Measurements from ENCODE around the gene LEMD2.

LEMD2 gene

DNA sequence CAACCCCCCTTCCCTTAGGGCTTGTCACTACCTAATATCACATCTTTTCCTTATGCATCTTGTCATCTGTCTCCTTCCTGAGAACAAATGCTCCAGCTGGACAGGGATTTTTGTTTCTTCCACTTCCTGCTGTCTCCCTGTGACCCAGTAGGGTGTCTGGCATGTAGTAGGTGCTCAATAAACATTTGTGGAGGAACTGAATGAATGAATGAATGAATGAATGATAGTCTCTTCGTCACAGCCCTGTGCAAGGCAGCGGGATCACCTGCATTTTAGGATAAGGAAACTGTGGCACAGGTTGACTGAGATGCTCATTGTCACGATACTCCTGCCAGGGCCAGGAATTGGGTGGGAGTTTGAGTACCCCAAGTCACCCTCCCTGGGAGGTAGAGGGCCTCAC, 14.2 kb downstream of the LEMD2 start:
- DNase-seq (ENCODE audit: low read depth), result no peak

DNA sequence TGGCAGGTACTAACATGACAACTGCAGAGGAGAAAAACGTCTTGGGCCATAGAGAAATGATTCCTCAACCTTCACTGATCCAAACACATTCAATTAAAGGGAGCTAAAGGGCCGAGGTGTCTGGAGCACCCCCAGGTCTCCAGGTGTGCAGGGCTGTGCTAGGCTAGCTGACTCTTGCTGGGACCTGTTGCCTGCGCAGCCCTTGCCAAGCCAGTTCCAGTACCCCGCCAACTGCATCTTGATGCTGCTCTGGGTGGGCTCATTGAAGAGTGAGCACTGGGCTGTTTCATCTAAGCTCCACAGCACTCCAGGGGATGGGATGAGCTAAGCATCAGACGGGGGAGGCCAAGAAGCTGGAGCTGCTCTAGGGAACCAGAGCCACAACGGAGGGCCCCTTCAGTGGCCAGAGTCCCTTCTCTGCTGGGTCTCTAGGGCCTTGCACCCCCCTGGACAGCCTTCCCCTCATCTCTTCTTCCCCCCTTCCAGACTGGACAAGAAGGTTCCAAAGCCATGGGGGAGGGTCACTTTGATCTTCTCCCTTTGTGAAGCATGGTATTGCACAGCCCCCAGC, 15.9 kb downstream of the LEMD2 start:
- DNase-seq (ENCODE audit: low read depth), result no peak

DNA sequence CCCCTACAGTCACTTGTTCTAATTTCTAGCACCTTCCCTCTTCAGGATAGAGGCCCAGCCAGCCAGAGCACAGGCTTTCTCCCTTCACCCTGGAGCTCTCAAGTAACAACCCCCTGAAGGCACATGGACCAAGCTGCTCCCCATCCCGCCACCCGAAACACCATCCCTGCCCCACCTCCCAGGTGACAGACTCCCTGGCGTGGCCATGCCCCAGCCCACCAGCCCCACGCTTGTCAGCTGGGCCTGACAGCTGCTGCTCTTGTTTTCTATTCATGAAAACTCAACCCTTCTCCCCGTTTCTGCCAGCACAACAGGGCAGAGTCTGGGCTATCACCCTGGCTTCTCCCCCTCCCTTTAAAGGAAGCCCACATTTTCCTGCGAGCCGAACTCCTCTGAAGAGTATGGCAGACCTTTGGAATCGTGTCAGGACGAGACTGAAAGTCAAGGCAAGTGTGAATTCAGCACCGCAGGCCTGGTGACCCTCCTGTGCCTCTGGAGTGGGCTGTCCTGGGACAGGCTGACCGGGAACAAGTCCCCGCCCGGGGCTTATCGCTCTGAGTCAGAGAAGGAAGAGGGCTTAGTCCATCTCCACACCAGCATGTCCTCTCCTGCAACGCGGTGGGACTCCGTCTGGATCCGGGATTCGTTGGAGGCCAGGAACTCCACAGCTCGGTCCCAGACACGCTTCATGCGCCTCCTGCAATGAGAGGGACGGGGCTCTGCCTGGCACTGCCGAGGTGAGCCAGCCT, 16.7 kb downstream of the LEMD2 start:
- no peak for DNase-seq (ENCODE audit: low read depth)

DNA sequence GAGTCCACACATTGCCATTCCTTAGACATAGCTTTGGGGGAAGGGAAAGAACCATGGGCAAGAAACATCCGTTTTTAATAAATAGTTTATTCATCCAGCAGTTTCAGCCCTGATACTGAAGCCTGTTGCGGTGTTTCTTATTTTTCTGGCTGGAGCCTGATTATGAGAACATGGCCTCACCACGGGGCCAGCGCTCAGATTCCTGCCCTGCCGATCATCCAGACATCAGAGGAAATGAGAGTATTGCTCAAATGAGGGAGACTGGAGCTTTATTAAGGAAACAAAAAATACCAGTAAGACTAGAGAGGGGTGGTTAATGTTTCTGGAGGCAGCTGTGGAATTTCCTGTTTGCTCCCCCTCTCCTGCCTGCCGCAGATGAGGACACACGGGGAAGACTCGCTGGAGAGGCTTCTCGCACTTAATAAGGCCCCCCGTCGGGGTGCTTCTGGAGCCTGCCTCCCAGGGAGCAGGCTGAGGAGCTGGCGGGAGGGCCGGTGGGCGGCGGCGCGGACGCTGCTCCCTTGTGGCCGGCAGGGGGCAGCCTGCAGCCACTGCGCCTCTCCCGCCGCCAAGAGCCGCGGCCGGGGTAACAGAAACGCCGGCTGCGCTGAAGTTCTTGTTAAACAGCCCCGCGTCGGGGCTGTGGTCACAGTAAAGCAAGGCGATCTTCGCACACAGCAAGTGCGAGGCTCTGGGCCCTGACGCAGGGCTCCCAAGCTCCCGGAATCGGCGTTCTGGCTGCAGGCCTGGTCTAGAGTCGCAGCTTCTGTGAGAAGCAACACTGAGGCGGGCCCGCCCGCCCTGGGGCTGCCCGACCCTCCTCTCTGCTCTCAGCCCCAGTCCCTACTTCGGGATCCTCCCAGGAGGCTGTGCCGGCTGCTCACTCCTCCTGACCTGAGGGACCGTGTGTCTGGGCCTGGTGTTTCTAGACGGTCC, 17.5 kb downstream of the LEMD2 start:
- DNase-seq (ENCODE audit: low read depth), result peak; percentile 66

DNA sequence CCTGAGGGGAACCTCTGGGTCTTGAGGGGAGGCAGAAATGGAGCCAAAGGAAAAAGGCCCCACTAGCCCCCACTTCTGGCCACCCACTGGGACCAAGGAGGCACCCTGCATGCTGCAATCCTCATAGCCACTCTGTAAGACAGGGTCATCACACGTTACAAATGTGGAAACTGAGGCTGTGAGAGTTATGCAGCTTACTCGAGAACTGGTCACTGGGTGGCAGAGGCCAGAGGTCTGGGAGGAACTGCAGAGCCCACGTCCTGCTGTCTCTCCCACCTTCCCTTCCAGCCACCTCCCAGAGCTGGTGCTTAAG, 18.1 kb downstream of the LEMD2 start:
- no peak for DNase-seq (ENCODE audit: low read depth)

DNA sequence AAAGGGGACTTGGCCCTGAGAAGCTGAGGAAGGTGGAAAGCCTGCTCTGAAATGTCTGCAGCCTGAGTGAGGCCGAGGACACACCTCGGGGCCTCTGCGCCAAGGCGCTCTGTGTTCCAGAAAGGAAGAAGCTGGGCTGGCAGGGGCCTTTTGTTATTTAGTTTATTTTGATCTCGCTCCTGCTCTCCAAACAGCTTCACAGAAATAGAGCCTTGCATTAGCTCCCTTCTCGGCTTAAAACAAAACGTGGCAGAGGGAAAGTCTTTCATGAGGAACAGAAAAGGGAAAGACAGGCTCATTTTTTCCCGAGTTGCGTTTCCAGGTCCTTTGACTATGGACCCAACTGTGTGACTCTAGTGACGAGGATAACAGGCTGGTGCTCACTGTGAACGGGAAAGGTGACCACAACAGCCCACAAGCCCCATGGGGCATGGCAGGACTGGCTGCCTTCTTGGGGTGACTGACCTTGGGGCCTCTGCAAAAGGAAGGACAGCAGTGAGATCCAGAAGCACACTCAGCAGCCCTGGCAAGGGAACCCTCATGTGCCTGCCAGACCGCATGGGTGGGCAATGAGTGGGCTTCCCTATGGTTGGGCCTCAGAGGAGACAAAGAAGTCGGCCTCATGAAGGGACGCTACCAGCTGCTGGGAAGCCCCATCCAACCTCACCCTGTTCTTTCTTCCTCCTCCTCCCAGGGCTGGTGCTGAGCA, 18.7 kb downstream of the LEMD2 start:
- DNase-seq (ENCODE audit: low read depth), result no peak

DNA sequence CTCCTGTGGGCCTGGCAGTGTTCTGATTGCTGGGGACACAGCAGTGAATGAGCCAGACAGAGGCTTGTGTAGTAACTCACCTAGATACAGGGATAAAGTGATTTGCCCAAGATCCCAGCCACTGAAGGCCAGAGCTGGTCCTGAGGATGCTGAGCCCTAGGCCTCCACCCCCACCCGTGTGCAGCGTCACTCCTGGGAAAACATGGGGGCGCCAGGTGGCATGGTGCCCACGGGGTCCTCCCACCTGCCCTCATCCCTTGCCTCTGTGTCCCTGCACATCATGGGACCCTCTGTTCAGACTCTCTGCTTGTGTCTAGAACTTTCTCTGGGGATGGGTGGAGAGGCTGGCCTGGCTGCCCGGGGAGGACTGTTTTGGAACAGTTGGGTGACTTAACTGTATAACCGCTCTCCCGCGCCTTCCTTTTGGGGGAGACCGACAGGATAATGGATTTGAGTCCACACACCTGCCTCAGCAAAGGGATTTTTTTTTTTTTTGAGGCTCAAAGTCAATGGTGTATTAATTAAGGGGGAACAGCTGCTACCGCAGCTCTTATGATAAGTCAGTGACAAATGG, 19.6 kb downstream of the LEMD2 start:
- no peak for DNase-seq (ENCODE audit: low read depth)

DNA sequence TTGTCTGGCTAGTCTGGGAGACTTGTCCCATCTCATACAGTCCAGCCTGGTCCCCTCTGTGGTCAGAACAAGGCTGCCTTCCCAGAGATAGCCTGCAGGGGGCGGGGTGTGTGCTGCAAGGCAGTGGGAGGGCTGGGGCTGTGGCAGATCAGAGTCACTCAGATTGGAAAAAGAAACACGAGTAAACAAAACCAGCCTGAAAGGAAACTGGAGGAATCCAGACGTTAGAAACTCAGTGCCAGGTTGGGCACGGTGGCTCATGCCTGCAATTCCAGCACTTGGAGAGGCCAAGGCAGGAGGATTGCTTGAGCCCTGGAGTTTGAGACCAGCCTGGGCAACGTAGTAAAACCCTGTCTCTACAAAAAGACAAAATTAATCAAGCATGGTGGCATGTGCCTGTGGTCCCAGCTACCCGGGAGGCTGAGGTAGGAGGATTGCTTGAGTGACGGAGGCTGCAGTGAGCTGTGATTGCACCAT, 20.2 kb downstream of the LEMD2 start:
- peak; percentile 65 for DNase-seq (ENCODE audit: low read depth)

DNA sequence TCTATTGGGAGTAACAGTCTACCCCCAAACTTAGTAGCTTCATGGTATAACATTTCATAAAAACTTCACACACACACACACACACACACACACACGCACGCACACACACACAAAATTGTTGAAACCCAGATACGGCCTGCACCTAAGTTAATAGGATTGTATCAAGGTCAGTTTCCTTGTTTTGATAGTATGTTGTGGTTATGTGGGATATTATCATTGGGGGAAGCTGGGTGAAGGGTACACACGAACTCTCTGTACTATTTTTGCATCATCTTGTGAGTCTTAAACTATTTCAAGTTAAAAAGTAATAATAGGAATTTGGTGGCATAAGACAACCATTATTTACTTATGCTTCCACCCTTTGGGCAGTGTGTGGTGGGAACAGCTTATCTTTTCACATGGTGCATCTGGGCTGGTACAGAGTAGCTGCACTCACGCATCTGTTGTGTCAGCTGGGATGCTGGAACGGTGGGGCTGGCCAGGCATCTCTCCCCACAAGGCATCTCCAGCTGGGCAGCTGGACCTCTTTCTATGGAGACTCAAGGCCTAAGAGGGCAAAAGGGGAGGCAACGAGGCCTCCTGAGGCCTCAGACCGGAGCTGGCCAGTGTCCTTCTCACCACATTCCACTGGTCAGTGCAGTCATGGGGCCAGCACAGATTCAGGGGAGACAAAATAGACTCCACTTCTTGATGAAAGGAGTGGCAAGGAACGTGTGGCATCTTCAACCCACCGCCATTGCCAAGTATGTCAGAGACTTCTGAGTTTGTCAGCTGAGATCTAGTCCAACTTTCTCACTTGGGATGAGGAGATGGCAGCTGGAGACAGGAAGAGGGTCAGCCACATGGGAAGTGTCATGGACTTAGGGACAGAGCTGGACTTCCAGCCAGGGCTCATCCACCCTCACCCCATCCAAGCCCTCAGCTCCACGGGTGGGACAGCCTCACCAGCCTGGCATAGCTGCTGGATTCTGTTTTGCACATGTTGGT, 21.7 kb downstream of the LEMD2 start:
- DNase-seq (ENCODE audit: low read depth), result no peak

DNA sequence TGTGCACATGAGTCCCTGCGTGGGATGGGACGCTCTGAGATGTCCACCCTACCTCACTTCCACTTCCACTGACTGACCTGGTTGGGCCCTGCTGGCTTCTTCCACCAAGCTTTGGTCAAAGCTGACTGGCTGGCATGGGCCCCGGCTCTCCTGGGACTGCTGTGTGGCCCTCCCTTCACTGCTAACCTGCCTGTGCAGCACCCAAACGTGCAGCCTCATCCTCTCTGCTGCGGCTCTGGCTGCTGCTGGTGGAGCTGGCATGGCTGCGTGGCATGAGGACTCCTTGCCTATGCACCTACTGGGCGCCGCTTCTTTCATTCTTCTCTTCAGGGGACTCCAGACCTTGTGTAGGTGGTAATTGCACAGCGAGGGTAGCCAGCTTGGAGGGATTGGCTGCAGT, 23.6 kb downstream of the LEMD2 start:
- no peak for DNase-seq (ENCODE audit: low read depth)

DNA sequence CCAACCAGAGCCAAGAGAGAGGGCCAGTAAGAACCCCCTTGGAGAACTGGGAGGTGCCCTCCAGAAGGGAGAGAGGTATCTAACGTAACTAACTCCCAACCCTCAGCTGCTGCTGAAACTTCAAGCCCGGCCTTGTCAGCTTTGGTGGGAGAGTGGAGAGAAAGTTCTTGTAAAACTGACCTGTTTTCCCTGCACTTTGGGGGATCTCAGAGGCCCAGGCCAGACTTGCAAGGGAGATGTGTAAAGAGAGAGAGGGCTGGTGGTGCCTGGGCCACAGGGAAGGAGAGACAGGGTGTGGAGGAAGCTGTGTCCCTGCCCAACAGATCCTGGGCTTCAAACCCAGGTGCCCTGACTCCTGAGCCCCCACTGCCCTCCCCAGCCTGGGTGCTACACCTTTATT, 24.9 kb downstream of the LEMD2 start:
- DNase-seq (ENCODE audit: low read depth), result no peak

DNA sequence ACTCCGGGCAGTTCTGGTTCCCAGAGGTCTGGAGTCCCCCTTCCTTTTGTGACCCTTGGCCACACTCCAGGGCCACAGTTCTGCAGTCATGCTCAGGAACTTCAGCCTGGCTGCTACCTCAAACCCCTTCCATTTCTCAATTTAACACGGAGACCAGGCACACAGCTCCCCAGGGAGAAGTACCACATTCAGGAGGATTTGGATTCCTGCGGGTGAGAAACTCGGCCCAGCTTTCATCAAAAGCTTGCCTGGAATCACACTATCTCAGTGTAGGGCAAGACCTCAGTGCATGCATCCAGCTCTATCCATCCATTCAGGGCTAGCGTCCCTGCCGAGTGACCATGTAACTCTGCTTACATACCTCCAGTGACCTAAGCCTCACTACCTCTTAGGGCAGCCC, 25.4 kb downstream of the LEMD2 start:
- no peak for DNase-seq (ENCODE audit: low read depth)

DNA sequence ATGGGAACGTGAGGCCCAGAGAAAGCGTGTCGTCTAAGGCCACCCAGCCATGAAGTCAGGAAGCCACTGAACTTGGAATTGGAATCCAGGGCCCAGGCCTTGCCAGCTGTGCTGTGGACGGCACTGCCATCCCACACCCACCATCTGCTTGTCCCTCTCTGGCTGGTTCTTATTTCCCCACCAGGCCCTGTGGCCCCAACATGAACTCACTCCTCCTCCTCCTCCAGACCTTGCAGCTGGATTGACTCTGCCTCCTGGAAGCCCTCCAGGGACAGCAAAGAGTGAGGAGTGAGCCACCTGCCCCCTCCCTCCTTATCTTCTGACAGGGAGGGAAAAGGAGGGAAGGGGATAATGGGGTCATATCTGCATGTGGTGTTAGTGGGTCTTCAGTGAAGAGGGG, 26.2 kb downstream of the LEMD2 start:
- no peak for DNase-seq (ENCODE audit: low read depth)

DNA sequence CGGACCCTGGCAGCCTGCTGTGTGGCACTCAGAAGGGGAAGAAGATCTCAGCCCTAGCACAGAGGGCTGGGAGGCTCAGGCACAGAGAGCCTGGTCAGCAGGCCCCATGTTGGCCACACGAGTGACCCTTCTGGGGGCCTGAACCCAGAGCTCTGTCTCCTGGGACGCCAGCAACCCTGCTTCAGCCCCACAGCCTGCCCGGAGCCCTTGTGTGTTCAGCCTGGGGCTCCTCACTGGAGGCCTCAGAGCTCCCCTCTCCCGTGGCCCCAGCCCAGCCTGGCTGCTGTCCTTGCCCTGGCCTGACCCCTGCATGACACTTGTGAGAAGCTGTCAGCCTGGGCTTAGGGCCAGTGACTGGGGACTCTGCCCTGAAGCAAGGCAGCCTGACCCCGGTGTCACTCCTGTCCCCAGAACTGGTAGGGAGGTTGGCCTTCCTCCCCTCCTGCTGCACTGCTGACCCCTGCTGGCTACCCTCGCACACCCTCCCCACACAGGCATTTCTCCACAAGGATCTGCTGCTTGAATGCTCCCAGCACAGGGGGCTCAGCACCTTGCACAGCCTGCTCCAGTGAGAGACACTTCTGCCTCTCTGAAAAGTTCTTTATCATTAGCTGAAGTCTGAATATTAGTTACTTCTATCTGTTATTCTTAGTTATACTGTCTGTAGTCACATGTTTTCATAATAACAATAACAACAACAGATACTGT, 26.9 kb downstream of the LEMD2 start:
- DNase-seq (ENCODE audit: low read depth), result peak; percentile 36

DNA sequence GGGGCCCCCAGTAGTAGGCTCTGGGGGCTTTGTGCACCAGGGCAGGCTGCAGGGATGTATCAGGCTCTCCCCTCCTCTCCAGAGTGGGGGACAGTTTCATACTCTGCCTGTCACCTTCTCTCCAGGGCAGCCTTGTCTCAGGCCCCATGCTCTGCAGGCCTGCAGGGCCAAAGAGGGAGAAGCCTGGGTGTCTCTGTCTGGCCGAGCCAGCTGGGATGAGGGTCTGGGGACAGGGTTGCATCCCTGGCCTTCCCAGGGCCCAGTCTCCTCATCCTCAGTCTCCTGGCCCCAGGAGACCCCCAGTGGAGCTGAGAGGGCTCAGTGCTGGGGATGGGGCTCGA, 27.4 kb downstream of the LEMD2 start:
- DNase-seq (ENCODE audit: low read depth), result no peak

DNA sequence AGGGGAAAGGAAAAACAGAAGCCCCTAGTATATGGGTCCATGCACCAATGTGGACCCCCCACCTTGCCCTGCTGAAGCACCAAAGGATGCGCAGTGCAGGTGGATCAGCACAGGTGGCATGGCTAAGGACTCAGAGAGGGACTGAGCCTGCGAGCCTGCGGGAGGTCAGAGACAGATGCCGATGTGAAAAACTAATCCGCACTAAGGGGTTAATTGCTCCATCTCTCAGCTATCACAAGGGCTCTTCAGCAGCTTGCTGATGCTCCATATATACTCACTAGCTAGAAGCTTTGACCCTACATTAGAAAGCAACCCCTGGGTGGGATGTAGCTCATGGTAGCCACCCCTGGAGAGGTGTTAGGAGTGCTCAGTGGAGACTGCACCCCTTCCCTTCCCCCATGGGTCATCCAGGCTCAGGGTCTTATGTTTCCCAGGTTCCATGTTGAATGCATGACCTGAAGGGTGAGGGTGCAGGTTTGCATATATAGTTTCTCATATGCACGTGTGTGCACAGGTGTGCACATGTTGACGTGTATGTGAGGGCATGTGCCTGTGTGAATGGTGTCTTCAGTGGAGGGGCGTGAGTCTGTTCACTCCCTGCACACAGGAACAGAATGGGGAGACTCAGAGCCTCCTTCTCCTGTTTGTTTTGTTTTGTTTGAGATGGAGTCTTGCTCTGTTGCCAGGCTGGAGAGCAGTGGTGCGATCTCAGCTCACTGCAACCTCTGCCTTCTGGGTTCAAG, 28.9 kb downstream of the LEMD2 start:
- no peak for DNase-seq (ENCODE audit: low read depth)

DNA sequence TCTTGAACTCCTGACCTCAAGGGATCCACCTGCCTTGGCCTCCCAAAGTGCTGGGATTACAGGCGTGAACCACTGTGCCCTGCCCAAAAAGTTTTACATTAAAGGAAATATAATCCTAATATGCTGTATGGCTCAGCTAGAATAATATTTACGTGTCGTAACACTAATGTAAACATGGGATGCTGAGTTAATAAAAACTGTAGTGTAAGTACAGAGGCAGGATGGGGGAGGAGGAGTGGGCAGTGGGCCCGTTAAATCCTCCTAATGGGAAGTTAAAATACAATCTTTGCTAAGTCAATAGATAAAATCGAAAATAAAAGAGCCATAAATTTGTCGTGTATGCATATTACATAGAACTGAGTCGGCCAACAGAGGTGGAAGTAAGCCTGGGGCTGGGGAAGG, 30.1 kb downstream of the LEMD2 start:
- no peak for DNase-seq (ENCODE audit: low read depth)

DNA sequence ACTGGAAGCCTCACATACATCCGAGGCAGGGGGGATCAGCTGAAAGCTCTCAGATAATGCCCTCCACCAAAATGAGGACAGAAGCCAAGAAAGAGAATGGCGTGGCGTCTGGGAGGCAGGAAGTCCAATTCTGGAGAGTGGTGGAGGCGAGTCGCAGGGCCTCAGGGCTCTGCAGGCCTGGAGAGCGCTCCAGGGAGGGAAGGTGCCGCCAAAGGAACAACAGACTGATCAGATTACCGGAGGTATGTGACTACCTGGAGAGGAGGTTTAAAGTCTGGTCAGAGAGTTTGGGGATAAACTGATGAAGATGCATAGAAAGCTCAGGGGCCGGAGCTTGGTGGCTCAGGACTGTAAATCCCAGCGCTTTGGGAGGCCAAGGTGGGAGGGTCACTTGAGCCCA, 31.0 kb downstream of the LEMD2 start:
- no peak for DNase-seq (ENCODE audit: low read depth)

DNA sequence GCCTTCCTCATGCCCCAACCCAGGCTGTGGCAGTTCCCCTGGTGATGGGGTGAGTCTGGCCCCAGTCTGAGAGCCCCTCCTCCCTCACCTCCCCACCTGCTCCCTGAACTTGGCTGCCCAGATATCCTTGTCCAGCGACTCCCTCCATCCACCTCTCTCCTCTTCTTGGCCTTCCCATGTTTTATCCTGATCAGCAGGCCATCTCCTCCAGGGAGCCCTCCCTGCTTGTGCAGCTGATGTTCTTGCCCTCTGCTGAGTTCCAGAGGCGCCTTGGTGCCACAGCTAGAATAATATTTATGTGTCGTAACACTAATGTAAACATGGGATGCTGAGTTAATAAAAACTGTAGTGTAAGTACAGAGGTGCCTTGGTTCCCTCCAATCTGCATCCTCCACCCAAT, 31.8 kb downstream of the LEMD2 start:
- no peak for DNase-seq (ENCODE audit: low read depth)
